SH-SY5Y (cell line): Measurements from ENCODE around the gene ZNF469.

Experiments
- GATA2 ChIP-seq: IDR thresholded peaks from 2 replicates; pipeline ENCODE4 v1.6.1; 2011; ENCODE audit warnings: mild to moderate bottlenecking, low read depth, low read length
- GATA3 ChIP-seq: IDR thresholded peaks from 2 replicates; pipeline ENCODE4 v1.6.1; 2011; ENCODE audit warnings: low read depth, mild to moderate bottlenecking, low read length, moderate library complexity

DNA sequence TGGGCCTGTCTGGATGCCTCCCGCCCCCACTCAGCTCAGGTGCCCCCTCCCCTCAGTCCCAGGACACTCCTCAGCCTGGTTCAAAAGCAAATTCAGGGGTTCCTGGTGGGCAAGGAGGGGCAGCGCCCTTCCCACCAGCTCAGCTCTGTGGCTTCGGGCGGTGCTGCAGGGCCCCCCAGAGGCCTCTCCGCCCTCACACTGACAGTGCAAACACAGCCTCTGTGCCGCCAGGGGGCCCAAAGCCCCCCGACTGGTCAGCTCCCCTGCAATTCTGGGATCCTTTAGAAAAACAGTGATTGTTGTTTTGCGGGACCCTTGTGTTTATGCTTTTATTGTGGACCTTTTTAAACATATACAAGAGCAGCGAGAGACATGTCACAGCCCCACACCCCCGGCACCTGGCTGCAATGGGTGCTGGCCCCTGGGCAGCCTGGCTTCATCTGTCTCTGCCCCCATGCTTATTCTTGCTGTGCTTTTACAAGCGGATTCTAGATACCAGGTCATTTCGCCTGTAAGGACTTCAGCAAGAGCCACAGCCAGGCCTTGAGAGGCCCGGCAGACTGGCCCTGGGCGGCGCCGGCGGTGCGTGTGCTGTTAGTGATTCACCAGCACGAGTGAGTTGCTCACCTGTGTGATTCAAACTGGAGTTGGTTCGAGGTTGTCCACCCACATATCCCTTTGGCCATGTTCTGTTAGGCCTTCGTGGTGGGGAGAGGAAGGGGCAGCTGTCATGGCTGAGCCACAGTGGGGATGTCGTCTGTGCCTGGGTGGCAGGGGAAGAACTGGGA lies 21.2 kb downstream of the ZNF469 start:
- TF ChIP-seq GATA2 = no peak
- TF ChIP-seq GATA3 = no peak
